T47D (cell line): Measurements from ENCODE around the gene FUOM.

Experiments
- DNase-seq, 2 experiments: peaks; one replicate each; pipeline versions ENCODE4 v3.0.0 to v3.0.0-alpha.2; 2011 to 2012; ENCODE audit warnings: low read depth in 1 of 2, low spot score in 1 of 2
- JUND ChIP-seq: IDR thresholded peaks from 2 replicates; pipeline ENCODE4 v1.6.1; 2012; ENCODE audit warnings: low read depth
- in situ Hi-C: cut with HindIII; loops from 2 replicates; pipeline ENCODE4 v1.10.0; 2016; ENCODE audit warnings: low sequenced_read_pairs, low pct_unique_long_range_greater_than_20kb

The FUOM gene, protein sequence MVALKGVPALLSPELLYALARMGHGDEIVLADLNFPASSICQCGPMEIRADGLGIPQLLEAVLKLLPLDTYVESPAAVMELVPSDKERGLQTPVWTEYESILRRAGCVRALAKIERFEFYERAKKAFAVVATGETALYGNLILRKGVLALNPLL

DNA sequence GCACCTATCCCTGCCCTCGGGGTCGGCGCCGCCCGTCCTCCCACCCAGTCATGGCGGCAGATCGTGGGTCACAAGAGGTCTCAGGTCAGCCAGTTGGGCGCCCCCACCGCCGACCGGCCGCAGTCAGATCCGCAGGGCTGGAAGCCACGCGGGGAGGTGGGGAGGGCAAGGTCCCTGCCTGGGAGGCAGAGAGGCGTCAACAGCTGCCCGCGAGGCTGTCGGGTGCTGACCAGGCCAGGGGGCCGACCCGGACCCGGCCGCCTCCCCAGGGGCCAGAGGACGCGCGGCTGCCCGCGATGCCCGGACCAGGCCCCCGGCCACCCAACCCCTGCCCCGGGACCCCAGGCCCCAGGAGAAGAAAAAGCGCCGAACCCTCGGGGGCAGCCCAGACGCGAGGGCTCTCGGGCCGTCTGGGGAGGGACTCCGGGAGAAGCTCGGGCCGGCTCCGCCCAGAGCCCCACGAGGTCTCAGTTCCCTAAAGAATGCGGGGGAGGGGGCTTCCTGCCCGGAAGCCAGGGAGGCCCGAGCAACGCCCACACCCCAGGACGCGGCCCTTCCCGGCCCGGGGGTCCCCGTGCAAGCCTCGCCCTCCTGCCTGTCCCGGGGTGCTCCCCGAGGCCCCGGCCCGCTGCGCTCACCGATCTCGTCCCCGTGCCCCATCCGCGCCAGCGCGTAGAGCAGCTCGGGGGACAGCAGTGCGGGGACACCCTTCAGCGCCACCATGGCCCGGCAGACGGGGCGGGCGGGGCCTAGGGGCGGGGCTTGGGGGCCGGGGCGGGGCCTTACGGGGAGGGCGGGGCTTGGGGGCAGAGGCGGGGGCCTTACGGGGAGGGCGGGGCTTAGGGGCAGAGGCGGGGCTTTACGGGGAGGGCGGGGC is at the start of gene FUOM:
FUOM (minus strand) TSS at position 735 of the 877 bp plus-strand sequence; CDS start at position 723, 12 bp downstream.
- in situ Hi-C loops: no loop called here
- no peak for TF ChIP-seq JUND
- peak in 1 of 2 experiments; percentile 20 for DNase-seq

DNA sequence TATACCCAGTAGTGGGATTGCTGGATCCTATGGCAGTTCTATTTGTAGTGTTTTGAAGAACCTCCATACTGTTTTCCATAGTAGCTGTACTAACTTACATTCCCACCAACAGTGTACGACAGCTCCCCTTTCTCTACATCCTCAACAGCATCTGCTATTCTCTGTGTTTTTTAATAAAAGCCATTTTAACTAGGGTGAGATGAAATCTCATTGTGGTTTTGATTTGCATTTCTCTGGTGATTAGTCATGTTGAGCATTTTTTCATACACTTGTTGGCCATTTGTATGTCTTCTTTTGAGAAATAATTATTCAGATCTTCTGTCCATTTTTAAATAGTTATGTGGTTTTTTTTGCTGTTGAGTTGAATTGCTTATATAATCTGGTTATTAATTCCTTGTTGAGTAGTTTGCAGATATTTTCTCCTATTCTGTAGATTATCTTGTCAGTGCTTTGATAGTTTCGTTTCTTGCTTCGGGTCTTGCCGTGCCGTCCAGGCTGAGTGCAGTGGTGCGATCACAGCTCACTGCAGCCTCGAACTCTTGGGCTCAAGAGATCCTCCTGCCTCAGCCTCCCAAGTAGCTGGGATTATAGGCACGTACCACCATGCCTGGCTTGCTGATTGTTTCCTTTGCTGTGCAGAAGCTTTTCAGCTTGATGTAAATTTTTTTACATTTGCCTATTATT is 48.2 kb upstream of the FUOM start:
- no peak for TF ChIP-seq JUND
- in situ Hi-C loops: no loop called here
- DNase-seq: no peak

DNA sequence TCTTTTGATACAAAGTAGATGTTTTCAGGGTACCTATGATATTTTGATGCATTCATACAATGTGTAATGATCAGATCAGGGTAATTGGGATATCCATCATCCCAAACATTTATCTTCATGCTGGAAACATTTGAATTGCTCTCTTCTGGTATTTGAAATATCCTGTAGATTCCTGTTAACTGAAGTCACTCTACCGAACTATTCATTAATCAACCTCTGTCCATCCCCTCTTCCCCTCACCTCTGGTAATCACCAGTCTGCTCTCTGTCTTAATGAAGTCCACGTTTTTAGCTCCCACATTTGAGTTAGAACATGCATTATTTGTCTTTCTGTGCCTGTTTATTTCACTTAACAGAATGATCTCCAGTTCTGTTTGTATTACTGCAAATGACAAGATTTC is 47.5 kb upstream of the FUOM start:
- TF ChIP-seq JUND: no peak
- DNase-seq: no peak
- in situ Hi-C loops: no loop called here

DNA sequence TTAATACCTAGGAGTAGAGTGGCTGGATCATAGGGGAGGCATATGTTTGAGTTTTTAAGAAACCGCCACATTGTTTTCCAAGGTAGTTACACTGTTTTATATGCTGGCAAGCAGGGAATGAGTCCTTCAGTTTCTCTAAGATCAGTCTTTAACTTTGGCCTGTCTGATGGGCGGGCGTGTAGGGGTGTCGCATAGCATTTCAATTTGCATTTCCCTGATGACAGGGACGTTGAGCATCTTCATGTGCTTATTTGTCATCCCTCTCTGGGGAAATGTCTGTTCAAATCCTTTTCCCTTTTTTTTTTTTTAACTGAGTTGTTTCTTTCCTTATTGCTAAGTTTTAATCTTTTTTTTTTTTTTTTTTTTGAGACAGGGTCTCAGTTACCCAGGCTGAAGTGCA is 46.0 kb upstream of the FUOM start:
- in situ Hi-C loops: no loop called here
- DNase-seq: no peak
- no peak for TF ChIP-seq JUND

DNA sequence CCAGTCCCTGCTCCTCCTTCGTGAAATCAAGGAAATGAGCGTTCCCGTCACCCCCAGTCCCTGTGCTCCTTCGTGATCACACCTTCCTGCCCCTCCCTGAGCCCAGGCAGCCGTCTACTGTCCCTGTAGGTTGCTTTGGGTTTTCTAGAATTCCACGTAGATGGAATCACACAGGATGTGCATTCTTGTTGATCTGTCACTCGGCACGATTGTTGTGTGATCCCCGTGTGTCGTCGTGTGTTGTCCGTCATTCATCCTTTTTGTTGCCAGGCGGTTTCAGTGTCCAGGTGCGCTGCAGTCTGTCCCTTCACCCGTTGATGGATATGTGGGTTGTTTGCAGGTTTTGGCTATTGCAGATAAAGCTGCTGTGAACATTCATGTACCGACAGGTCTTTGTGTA is 45.5 kb upstream of the FUOM start:
- no peak for DNase-seq
- TF ChIP-seq JUND: no peak
- in situ Hi-C loops: no loop called here

DNA sequence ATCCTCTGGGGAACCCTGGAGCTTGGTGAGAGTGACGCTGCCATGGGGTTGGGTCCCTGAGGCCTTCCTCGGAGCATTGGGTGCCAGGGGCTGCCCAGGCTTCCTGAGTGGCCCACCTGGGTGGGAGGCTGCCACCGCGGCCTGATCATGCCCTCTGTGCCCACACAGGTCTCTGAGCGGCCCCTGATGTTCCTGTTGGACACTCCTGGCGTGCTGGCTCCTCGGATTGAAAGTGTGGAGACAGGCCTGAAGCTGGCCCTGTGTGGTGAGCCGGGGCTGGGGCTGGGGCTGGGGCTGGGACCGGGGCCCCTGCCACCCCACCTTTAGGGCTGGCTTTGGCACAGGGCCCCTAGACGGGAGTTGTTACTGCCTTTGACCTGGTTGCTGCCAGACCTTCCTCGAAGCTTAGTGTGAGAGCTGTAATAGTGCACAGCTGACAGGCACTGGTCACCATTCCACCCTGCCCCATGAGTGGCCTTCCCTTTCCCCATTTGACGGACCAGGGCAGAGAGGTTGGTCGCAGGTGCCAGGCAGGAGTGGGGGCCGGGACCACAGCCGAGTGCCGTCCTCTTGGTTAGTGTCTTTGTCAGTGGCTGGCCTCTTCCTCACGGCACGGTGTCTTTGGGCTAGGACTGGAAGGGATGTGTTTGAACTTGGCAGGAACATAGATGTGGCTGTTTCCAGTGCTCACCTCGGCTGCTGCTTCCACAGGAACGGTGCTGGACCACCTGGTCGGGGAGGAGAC is 44.3 kb upstream of the FUOM start:
- DNase-seq: no peak
- TF ChIP-seq JUND: no peak
- in situ Hi-C loops: no loop called here

DNA sequence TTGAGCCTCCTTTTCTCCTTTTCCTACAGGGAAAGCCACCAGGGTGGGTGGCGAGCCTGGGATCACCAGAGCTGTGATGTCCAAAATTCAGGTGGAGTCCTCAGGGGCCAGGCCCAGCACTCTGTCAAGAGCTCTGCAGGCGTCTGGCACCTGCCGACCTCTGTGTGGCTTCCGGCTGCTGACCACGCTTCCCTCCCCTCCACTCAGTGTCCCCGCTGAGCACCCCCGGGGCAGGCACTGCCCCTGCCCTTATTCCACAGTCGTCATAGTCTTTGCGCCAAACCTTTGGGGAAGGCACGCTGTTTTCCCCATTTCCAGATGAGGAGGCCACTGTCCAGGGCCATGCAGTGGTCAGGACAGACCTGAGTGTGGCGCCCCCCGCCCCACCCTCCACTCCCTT is 43.7 kb upstream of the FUOM start:
- DNase-seq: no peak
- in situ Hi-C loops: no loop called here
- no peak for TF ChIP-seq JUND

DNA sequence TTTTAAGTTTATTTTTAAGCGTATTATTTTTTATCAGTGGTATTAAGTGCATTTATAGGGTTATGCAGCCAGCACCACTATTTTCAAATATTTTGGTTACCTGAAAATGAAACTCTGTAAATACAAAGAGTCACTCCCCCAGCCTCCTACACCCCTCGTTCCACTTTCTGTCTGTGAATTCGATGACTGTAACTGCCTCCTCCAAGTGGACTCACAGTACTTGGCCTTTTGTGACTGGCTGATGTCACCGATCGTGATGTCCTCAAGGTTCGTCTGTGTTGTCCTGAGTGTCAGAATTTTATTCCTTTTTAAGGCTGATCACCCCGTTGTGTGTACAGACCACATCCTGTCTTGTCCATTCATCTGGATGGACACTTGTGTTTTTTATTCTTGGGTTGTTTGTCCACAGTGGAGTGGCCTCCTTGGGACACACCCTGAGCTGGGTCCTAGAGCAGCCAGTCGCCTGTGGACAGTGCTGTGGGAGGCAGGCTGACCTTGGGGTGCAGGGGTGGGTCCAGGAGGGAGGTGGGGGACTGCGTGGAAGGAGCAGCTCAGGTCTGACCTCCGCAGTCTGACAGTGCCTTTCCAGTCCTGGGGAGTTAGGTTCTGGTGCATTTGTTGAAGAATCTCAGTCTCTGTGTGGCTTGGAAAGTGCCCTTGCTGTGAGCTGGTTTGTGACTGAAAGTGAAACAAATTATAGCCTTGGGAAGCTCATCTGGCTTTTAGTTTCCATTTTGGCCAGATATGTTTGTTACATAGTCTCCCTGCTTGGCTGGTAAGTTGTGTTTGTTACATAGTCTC is 43.0 kb upstream of the FUOM start:
- no peak for TF ChIP-seq JUND
- in situ Hi-C loops: no loop called here
- DNase-seq: no peak

DNA sequence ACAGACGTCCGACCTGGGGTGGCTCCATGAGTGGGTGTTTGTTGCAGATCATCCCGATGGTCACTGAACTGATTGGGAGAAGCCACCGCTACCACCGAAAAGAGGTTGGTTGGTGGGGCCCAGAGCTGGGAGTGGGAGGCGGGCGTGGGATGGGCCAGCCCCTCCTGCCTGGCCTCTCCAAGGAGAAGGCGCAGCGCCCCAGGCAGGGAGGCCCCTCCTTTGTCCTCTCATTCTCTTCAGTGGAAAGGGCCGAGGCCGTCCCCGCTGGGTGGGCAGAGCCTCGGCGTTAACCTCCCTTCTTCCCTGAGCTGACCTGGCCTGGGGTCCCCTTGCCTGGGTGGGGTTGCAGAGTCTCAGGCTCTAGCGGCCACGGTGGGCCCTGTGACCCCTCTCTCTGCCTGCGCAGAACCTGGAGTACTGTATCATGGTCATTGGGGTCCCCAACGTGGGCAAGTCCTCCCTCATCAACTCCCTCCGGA is 41.3 kb upstream of the FUOM start:
- no peak for TF ChIP-seq JUND
- in situ Hi-C loops: no loop called here
- DNase-seq: no peak

DNA sequence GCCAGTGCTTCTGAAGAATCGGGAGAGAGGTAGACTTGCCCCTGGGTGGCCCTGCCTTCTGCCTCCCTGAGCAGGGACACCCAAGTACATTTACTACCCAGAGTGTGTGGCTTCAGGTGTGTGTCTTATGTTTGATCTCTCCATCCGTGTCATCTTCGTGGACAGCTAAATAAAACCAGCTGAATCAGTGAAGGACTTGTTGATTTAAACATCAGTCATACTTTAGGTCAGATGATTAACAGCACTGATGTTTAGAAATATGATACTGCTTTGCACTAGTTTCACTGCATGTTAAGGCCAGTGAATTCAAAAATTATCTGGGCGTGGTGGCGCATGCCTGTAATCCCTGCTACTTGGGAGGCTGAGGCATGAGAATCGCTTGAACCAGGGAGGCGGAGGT is 40.1 kb upstream of the FUOM start:
- in situ Hi-C loops: no loop called here
- DNase-seq: no peak
- TF ChIP-seq JUND: no peak

DNA sequence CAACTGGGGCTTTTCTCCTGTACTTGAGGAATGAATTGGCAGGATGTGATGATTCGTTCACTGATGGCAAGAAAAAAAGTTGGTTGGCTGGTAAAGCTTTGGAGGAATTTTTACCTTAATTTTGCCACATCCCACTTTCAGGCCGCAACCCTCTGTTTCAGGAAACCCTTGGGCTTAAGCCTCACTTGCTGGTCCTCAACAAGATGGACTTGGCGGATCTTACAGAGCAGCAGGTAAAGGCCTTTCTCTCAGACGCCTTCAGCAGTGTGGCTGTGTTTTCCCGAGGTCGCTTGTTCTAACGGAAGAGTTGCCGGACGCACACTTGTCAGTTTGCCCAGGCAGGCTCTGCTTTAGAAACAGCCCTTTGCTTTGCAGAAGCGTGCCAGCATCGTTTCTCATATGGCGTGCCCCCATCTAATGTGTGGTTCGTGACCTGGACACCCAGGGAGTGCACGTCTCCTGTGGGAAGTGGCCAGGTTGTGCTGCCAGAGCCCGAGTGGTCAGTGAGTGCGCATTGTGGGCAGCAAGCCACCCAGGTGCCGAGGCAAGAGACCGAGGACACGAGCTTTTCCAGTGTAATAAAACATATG is 38.3 kb upstream of the FUOM start:
- no peak for DNase-seq
- in situ Hi-C loops: no loop called here
- TF ChIP-seq JUND: no peak
